Sciatic nerve (tissue), 2 donors: Measurements from ENCODE around the gene CDC42EP5. TPM values are rescaled to one million over a fixed set of nuclear protein-coding genes. Genes with fewer than 3 reads are reported as not detected.

ENCODE experiments used
- ATAC-seq: fragments of 200-7000 bp; cut with Tn5 transposase; one replicate; pipeline ENCODE4 v1.9.1; 2020; ENCODE audit warnings: mild to moderate bottlenecking, moderate library complexity
- DNase-seq: peaks from one replicate; pipeline ENCODE4 v3.0.0-alpha.2; 2020; ENCODE audit warnings: low spot score
- intact Hi-C: fragments of 100-400 bp; cut with DNase I; formaldehyde crosslinking; loops from one replicate; pipeline ENCODE4 v1.14.2; 2022
- total RNA-seq: library from RNA; stranded (reverse); fragmentation: NEBNext Ultra II Directional; extraction: Animal tissue kit (Norgen Biotek cat#: 25700); gene quantifications from one replicate; pipeline ENCODE4 v1.2.1, GENCODE V29; 2021
- donor health status: DM: no; HTN: no; CAD: no.
- donor health status: DM: no; HTN: no; CAD: no.

CDC42EP5 gene
- total RNA-seq, 1 donor from 2014 or later = 52.8 TPM

GRCh38 chr19:54420383-54421168, 52.5 kb downstream of the CDC42EP5 start:
- DNase-seq (peak; percentile 82), ATAC-seq (peak; percentile 82)
- intact Hi-C loops = no loop called here

DNA sequence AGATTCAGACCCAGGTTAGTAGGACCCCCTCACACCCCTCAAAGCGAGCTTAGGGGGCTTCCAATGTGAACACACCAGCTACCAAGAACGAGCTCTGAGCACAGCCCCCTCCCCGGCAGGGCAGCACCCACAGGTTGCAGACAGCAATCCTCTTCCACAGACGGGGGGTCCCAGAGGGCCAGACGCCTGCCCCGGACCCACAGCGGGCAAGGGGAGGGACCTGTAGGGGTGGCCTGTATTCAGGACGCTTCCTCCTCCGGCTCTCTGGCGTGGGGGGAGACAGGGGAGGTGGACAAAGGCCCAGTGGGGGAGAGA, 53.1 kb downstream of the CDC42EP5 start:
- ATAC-seq (no peak), DNase-seq (no peak)
- intact Hi-C loops = no loop called here

DNA sequence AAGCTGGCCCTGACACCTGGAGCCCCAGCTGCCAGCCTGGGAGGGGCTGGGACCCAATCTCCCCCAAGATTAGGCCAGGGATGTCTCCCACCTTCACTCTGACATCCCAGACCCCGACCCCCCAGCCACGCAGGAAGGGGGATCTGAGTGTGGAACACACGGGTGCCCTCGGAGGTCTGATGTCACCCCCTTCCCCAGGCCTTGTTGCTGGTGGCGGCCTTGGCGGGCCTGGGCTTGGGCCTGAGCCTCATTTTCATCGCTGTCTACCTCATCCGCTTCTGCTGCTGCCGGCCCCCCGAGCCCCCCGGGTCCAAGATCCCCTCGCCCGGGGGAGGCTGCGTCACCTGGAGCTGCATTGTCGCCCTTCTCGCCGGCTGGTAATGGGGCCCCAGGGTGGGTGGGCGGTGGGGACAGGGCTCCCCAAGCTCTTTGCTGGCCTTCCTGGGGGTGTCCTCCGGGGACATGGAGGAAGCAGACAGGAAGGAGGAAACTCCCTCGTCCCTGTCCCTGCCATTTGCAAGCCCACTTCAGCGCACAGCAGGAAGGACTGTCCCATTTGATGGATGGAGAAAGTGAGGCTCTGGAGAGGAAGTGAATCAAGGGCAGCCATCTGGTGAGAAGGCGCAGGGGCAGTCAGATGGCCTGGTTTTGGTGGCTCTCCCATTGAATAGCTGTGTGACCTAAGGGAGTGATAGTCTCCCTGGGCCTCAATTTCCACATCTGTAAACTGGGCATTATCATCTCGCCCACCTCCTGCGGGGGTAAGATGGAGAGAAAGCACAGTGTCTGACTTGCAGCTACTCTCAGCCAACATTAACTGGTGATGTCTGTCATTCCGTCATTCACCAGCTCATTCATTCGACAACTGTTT, 53.9 kb downstream of the CDC42EP5 start:
- intact Hi-C loops = loop anchor here (2.0 kb wide), 1 partner anchor 320 kb away; no protein-coding TSS in a partner anchor
- ATAC-seq = no peak
- DNase-seq = no peak

- ATAC-seq (no peak), DNase-seq (no peak)
- intact Hi-C loops = loop anchor here (2.0 kb wide), 1 partner anchor 319 kb away; no protein-coding TSS in a partner anchor
Observed at GRCh38 chr19:54418030-54418929, 54.8 kb downstream of the CDC42EP5 start.

DNA sequence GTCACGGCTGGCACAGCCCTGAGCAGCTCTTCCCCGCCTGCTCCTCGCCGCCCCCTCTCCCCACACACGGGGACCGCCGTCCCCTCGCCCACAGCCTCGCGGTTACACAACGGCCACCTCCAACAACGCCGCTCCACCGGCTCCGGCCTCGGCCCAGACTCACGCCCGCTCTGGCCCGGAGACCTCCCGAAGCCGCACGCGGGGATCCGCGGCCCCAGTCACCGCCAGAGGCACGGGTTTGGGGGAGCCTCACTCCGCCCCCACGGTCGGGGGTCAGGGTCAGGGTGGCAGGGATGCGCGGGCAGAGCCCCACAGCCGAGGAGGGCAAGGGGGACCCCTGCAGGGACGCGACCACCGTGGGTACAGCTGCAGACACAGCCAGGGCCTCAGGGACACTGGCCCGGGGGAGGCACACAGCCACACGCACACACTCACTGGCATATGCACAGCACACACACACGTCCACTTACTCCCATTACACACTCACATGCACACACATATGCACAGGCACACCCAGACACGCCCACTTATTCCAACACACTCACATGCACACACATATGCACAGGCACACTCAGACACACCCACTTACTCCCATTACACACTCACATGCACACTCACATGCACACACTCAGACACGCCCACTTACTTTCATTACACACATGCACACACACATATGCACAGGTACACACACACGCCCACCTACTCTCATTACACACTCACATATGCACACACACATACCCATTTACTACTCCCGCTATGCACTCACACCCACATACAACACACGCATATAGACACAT, 56.2 kb downstream of the CDC42EP5 start:
- ATAC-seq (no peak), DNase-seq (no peak)
- intact Hi-C loops = no loop called here

DNA sequence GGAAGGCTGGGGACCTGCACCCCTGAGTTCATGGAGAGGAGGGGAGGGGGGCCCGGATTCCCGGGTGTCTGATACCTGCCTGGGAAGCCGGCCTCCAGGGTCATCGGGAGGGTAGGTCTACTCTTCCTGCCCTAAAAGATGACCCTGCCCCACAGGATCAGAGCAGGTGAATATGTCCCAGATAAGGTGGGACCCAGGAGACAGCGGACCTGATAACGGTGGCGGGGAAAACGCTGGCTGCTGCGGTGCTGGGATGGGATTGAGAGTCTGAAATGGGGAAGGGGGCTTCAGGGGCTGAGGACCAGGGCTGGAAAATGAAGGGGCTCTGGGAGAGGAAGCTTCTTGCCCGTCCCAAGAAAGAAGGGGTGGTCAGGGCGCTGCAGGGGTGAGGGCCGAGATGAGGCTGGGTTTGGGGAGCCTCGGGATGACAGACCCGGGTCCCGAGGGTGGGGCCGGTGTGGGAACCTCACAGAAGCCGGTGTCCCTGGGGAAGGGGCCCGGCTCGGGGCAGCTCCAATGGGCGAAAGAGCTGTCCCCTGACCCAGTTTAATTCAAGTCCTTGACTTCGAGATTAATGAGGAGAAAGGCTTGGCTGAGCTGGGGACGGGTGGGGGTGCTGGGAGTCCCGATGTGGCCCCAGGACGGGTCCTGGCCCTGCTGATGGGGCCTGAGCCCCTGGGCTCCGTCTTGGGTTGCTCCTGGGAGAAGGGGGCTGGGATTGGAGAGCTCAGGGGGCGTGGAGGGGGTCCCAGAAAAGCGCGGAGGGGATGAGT, 57.0 kb downstream of the CDC42EP5 start:
- intact Hi-C loops = no loop called here
- no peak for DNase-seq
- ATAC-seq = no peak

DNA sequence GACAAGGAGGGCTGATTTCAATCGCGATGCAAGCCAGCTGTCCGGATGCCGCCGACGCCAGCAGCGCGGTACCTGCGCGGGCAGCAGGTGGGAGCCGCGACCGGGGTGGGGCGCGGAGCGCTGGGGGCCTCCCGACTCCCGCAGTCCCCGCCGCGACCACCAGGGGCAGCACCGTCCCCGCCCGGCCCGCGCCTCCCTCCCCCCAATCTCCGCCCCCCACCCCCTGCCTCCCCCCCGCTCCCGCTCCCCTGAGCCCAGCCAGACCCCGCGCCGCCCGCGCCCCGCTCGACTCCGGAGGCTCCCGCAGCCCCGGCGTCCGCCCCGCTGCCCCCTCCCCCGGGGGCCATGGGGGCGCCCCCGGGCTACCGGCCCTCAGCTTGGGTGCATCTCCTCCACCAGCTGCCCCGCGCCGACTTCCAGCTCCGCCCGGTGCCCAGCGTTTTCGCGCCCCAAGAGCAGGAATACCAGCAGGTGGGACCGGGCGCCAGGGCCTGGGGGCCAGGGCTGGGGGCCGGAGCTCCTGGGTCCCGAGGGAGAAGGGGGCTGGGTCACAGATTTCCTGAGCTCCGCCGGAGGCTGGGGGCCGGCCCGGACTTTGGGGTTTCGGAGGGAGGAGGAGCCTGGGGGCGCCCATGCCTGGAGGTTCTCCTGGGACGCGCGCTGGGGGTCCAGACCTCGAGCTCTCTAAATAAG, 57.7 kb downstream of the CDC42EP5 start, which contains the start of gene TTYH1:
Gene TTYH1, plus strand, starts transcription at position 257 of the 693 bp plus-strand sequence. Its CDS starts 89 bp downstream, at position 346.
- intact Hi-C loops = no loop called here
- ATAC-seq = no peak
- no peak for DNase-seq

Other genes with a start within 250 kb of the CDC42EP5 start
- 11.4 TPM for gene LILRA6, start 230.5 kb downstream of the CDC42EP5 start, total RNA-seq
- 24.1 TPM for gene LILRB5, start 216.0 kb downstream of the CDC42EP5 start, total RNA-seq
- 12.9 TPM for gene LILRB2, start 192.2 kb downstream of the CDC42EP5 start, total RNA-seq
- gene LILRA5, start 160.1 kb downstream of the CDC42EP5 start, total RNA-seq = 5.3 TPM
- 2.1 TPM for gene LILRA4, start 134.1 kb downstream of the CDC42EP5 start, total RNA-seq
- 44.7 TPM for gene LAIR1, start 108.4 kb downstream of the CDC42EP5 start, total RNA-seq
- gene TTYH1, start 57.8 kb downstream of the CDC42EP5 start, total RNA-seq = 72.2 TPM
- 305 TPM for gene LENG8, start 24.1 kb downstream of the CDC42EP5 start, total RNA-seq
- 6.0 TPM for gene LENG9, start 9.5 kb downstream of the CDC42EP5 start, total RNA-seq
- gene LAIR2, start 29.5 kb upstream of the CDC42EP5 start, total RNA-seq = 1.1 TPM
- gene LILRA2, start 100.5 kb upstream of the CDC42EP5 start, total RNA-seq = 5.3 TPM
- 2.3 TPM for gene LILRA1, start 120.3 kb upstream of the CDC42EP5 start, total RNA-seq
- gene LILRB1, start 157.2 kb upstream of the CDC42EP5 start, total RNA-seq = 10.7 TPM
- gene LILRB4, start 189.7 kb upstream of the CDC42EP5 start, total RNA-seq = 5.5 TPM